ENCODE results near the gene METTL5.
"Not testable (repeated sequence)": the region's sequence is repeated elsewhere in the genome, so short reads cannot be mapped to it uniquely, and the experiment has no call there.

METTL5 gene

GRCh38 chr2:169828141-169828811 is 3.6 kb upstream of the METTL5 start:
- DNase-seq = no peak

- DNase-seq = peak; percentile 87
Observed at GRCh38 chr2:169827272-169828140, 2.8 kb upstream of the METTL5 start, which contains the start of gene UBR3. Gene UBR3, plus strand, starts transcription at chr2:169827454. Its CDS starts 54 bp downstream, at chr2:169827508.

- no peak for DNase-seq
Observed at GRCh38 chr2:169823996-169824372, 721 bp downstream of the METTL5 start.

GRCh38 chr2:169822785-169823392 is 1.8 kb downstream of the METTL5 start:
- DNase-seq = no peak

GRCh38 chr2:169822036-169822435 is 2.7 kb downstream of the METTL5 start:
- DNase-seq = no peak

- not testable (repeated sequence) for DNase-seq
Observed at GRCh38 chr2:169820101-169820500, 4.6 kb downstream of the METTL5 start.

- no peak for DNase-seq
Observed at GRCh38 chr2:169819106-169819505, 5.6 kb downstream of the METTL5 start.

- DNase-seq = no peak
Observed at GRCh38 chr2:169818241-169818640, 6.5 kb downstream of the METTL5 start.

- not testable (repeated sequence) for DNase-seq
Observed at GRCh38 chr2:169817369-169817768, 7.3 kb downstream of the METTL5 start.

- DNase-seq = not testable (repeated sequence)
Observed at GRCh38 chr2:169816961-169817360, 7.7 kb downstream of the METTL5 start.

- no peak for DNase-seq
Observed at GRCh38 chr2:169815849-169816248, 8.9 kb downstream of the METTL5 start.

- DNase-seq = no peak
Observed at GRCh38 chr2:169808221-169808620, 16.5 kb downstream of the METTL5 start.

- no peak for DNase-seq
Observed at GRCh38 chr2:169806586-169806985, 18.1 kb downstream of the METTL5 start.

GRCh38 chr2:169803480-169803879 is 21.2 kb downstream of the METTL5 start:
- DNase-seq = no peak

GRCh38 chr2:169798718-169799592 is 25.8 kb downstream of the METTL5 start, which contains the start of gene SSB:
Gene SSB, plus strand, starts transcription at chr2:169798871. Its CDS starts 2,090 bp downstream, at chr2:169800961.
- peak; percentile 87 for DNase-seq

GRCh38 chr2:169798397-169798717 is 26.3 kb downstream of the METTL5 start:
- no peak for DNase-seq

GRCh38 chr2:169797601-169798000 is 27.1 kb downstream of the METTL5 start:
- no peak for DNase-seq

- no peak for DNase-seq
Observed at GRCh38 chr2:169796441-169796840, 28.3 kb downstream of the METTL5 start.

GRCh38 chr2:169795181-169795580 is 29.5 kb downstream of the METTL5 start:
- DNase-seq = no peak

GRCh38 chr2:169790581-169790980 is 34.1 kb downstream of the METTL5 start:
- no peak for DNase-seq

GRCh38 chr2:169782513-169782912 is 42.2 kb downstream of the METTL5 start:
- no peak for DNase-seq

- DNase-seq = no peak
Observed at GRCh38 chr2:169781249-169782013, 43.3 kb downstream of the METTL5 start.

Measured in NCI-H1105 (cell line).